DOHH2 (cell line): Measurements from ENCODE around the gene NUAK2.
"Not testable (repeated sequence)": the region's sequence is repeated elsewhere in the genome, so short reads cannot be mapped to it uniquely, and the experiment has no call there.

Experiments used
- CTCF ChIP-seq: fragments of 200-600 bp; sonication (generic); IDR thresholded peaks from one replicate; pipeline ENCODE4 v1.5.1; 2014; ENCODE audit warnings: antibody characterized with exemption, mild to moderate bottlenecking, low read depth, low read length; ENCODE audit not compliant: poor library complexity, severe bottlenecking
- EZH2phosphoT487 ChIP-seq: fragments of 200-600 bp; sonication (generic); IDR thresholded peaks from 2 replicates; pipeline ENCODE4 v1.6.1; 2017; ENCODE audit warnings: borderline replicate concordance, mild to moderate bottlenecking, antibody characterized with exemption, low read length, moderate library complexity, mixed read lengths

DNA sequence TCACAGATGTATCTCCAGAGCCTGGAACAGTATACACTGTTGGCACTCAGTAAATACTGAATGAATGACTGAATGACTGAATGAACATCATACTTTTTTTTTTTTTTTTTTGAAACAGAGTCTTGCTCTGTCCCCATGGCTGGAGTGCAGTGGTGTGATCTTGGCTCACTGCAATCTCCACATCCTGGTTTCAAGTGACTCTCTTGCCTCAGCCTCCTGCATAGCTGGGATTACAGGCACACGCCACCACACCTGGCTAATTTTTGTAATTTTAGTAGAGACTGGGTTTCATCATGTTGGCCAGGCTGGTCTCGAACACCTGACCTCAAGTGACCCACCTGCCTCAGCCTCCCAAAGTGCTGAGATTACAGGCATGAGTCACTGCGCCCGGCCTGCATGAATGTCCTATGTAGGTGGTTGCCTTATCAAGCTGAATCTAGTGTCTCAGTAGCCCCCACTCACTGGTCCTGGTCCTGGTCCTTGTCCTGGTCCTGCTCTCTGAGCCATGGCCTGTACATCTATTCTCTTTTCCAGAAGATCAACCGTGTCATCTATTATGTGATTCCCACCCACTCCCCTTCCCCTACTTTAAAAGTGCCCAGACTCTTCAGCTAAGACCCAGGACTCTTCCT lies 23.9 kb downstream of the NUAK2 start:
- not testable (repeated sequence) for TF ChIP-seq CTCF, EZH2phosphoT487
